Regular cardiac myocyte (primary cell): ENCODE data around the gene MPHOSPH9. TPM values are rescaled to one million over a fixed set of nuclear protein-coding genes. Genes with fewer than 3 reads are reported as not detected.

Experiments
- total RNA-seq: library from RNA; depleted of rRNA; stranded (reverse); fragments of >200 nt; gene quantifications from 2 replicates; pipeline ENCODE4 v1.2.3, GENCODE V29; 2014

Gene MPHOSPH9
- total RNA-seq = 33.8 and 49.8 TPM in 2 replicates

GRCh38 chr12:123232807-123233504, at the start of gene MPHOSPH9, which contains the start of gene MTRFR:
Gene MPHOSPH9 (minus strand): TSS chr12:123233141. CDS start chr12:123230364, 2,777 bp downstream.
Gene MTRFR (plus strand): TSS chr12:123233436. CDS start chr12:123253675, 20,239 bp downstream.

DNA sequence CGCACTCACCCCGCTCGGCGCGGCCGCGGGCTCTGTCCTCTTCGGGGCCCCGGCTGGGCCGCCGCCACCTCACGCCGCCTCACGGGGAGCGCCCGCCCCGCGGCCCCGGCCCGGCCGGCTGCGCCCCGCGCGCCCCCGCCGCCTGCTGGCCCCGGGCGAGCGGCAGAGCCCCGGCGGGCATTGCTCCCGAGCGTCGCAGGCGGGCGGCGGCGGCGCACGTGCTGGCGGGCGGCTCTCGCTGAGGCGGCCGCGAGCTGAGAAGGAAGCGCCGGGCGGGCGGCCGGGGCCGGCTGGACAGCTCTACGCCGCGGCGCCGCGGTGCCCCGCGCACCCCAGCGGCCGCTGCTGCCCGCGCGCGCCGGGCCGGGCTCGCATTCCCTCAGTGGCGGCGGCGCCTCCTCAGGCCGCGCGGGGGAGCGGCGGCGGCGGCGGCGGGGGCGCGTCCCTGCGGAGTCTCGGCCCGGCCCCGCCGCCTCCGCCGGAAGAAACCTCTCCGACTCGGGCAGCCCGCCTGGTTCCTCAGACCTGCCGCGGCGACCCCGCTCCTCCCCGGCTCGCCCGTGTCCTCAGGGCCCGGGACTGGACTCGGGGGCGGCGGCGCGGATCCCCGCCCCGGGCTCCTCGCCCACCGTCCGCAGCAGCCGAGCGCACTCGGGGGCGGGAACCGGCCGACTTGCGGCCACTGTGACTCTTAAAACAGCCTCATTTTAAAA, 82.0 kb downstream of the MPHOSPH9 start, which contains the start of gene PITPNM2:
Gene PITPNM2, minus strand, starts transcription at position 347 of the 713 bp plus-strand sequence. CDS start 116,500 bp downstream, outside the sequence.

Other genes starting within 250 kb of the MPHOSPH9 start
- gene PITPNM2, start 82.1 kb downstream of the MPHOSPH9 start, total RNA-seq = 2.0 and 3.5 TPM in 2 replicates
- 5.4 and 8.6 TPM in 2 replicates for gene MTRFR, start 295 bp upstream of the MPHOSPH9 start, total RNA-seq
- gene CDK2AP1, start 38.7 kb upstream of the MPHOSPH9 start, total RNA-seq = 123 and 174 TPM in 2 replicates
- gene SBNO1, start 131.7 kb upstream of the MPHOSPH9 start, total RNA-seq = 21.1 and 30.9 TPM in 2 replicates
- gene KMT5A, start 151.0 kb upstream of the MPHOSPH9 start, total RNA-seq = 37.2 and 71.3 TPM in 2 replicates
- 4.2 and 4.5 TPM in 2 replicates for gene RILPL2, start 203.5 kb upstream of the MPHOSPH9 start, total RNA-seq
- gene SNRNP35, start 225.0 kb upstream of the MPHOSPH9 start, total RNA-seq = 12.1 and 17.8 TPM in 2 replicates